Measurements from ENCODE around the gene PLCD3. TPM values are rescaled to one million over a fixed set of nuclear protein-coding genes. Genes with fewer than 3 reads are reported as not detected.

The PLCD3 gene
- total and polyA plus RNA-seq, 2 of the 13 experiments (the other 11 are each of a cell fraction or from before 2014, with no cell fraction given), result 11.3 to 39.1 TPM

- TF ChIP-seq AKNA (CRISPR knock-in tag; IDR thresholded peaks at IDR 0.05; ENCODE audit: borderline replicate concordance) (no peak), ZNF441 (CRISPR knock-in tag; IDR thresholded peaks at IDR 0.05; ENCODE audit: borderline replicate concordance) (peak; percentile 52; the same call in 1 of the 2 replicates), DRAP1 (CRISPR knock-in tag; IDR thresholded peaks at IDR 0.05) (no peak; the same call in 1 of the 2 replicates), FOXA3 (CRISPR knock-in tag; IDR thresholded peaks at IDR 0.05) (peak; percentile 47), ESRRA (CRISPR knock-in tag; IDR thresholded peaks at IDR 0.05; ENCODE audit: low read depth) (peak; percentile 19; the same call in 1 of the 2 replicates), ZNF263 (CRISPR knock-in tag; IDR thresholded peaks at IDR 0.05) (peak; percentile 97), ZFP91 (CRISPR knock-in tag; IDR thresholded peaks at IDR 0.05; ENCODE audit: borderline replicate concordance) (peak; percentile 30; the same call in 1 of the 2 replicates), ELF3 (CRISPR knock-in tag; IDR thresholded peaks at IDR 0.05) (peak; percentile 40; the same call in 1 of the 2 replicates), ZNF614 (CRISPR knock-in tag; IDR thresholded peaks at IDR 0.05; ENCODE audit: borderline replicate concordance) (peak; percentile 33; the same call in 1 of the 2 replicates), HNRNPH1 (optimal IDR thresholded peaks at IDR 0.05; ENCODE audit: low read depth, low read length) (no peak), ZNF629 (CRISPR knock-in tag; conservative IDR thresholded peaks at IDR 0.05) (no peak), ZNF256 (CRISPR knock-in tag; conservative IDR thresholded peaks at IDR 0.05) (no peak), MAX (IDR thresholded peaks at IDR 0.05) (no peak), ZSCAN25 (CRISPR knock-in tag; IDR thresholded peaks at IDR 0.05) (peak; percentile 61; the same call in 1 of the 2 replicates), GZF1 (CRISPR knock-in tag; IDR thresholded peaks at IDR 0.05) (no peak), ZBTB33 (CRISPR knock-in tag; IDR thresholded peaks at IDR 0.05) (peak; percentile 35; the same call in 1 of the 2 replicates), ZNF619 (CRISPR knock-in tag; IDR thresholded peaks at IDR 0.05) (0 out of 2 replicates have a peak, but pooled peaks have one; percentile 56), ZNF33B (CRISPR knock-in tag; IDR thresholded peaks at IDR 0.05) (peak; percentile 65; the same call in 1 of the 2 replicates)
These were observed 33.3 kb downstream of the PLCD3 start (continued) for GRCh38 chr17:45098869-45099616.
